Testis (tissue), 2 donors: ENCODE results near the gene NOP58.

ENCODE experiments used
- CTCF ChIP-seq, 3 experiments: fragments of 450-650 bp in 2 of 3; fragments of 200-600 bp in 1 of 3; sonication (generic) in 1 of 3; IDR thresholded peaks; one replicate each; pipeline ENCODE4 v1.5.1; 2016 to 2019; ENCODE audit warnings: antibody characterized with exemption in 3 of 3, mild to moderate bottlenecking in 2 of 3, moderate library complexity in 1 of 3
- POLR2A ChIP-seq: fragments of 450-650 bp; IDR thresholded peaks from one replicate; pipeline ENCODE4 v1.6.1; 2017; ENCODE audit warnings: antibody characterized with exemption, mild to moderate bottlenecking, moderate library complexity

GRCh38 chr2:202299712-202300111, 34.1 kb downstream of the NOP58 start:
- no peak for TF ChIP-seq POLR2A
- no peak for TF ChIP-seq CTCF (IDR thresholded peaks at IDR 0.05)
